Measurements from ENCODE around the gene HYLS1.

Gene HYLS1

GRCh38 chr11:125950178-125950490, 62.7 kb downstream of the HYLS1 start:
- TF ChIP-seq, protein P1, sequence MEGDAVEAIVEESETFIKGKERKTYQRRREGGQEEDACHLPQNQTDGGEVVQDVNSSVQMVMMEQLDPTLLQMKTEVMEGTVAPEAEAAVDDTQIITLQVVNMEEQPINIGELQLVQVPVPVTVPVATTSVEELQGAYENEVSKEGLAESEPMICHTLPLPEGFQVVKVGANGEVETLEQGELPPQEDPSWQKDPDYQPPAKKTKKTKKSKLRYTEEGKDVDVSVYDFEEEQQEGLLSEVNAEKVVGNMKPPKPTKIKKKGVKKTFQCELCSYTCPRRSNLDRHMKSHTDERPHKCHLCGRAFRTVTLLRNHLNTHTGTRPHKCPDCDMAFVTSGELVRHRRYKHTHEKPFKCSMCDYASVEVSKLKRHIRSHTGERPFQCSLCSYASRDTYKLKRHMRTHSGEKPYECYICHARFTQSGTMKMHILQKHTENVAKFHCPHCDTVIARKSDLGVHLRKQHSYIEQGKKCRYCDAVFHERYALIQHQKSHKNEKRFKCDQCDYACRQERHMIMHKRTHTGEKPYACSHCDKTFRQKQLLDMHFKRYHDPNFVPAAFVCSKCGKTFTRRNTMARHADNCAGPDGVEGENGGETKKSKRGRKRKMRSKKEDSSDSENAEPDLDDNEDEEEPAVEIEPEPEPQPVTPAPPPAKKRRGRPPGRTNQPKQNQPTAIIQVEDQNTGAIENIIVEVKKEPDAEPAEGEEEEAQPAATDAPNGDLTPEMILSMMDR (conservative IDR thresholded peaks at IDR 0.05; ENCODE audit: low read depth, low read length), result no peak
- no peak for DNase-seq (ENCODE audit: low read depth)
- no peak overlapping the region for H3K4me3 ChIP-seq (ENCODE audit: low read depth, low read length)

Data from choroid plexus epithelial cell (primary cell).